Measurements from ENCODE around the gene CUBN.
A peak's percentile ranks its signal among the peaks of the same experiment; 100 is the strongest.

CUBN gene

GRCh38 chr10:17073725-17074540 lies 55.7 kb downstream of the CUBN start:
- DNase-seq (ENCODE audit: low read depth): peak; percentile 11

- DNase-seq (ENCODE audit: low read depth): no peak
Observed at GRCh38 chr10:17068953-17069352, 60.7 kb downstream of the CUBN start.

- no peak for DNase-seq (ENCODE audit: low read depth)
Observed at GRCh38 chr10:17067376-17068264, 62.0 kb downstream of the CUBN start.

GRCh38 chr10:17066807-17067206 lies 62.8 kb downstream of the CUBN start:
- DNase-seq (ENCODE audit: low read depth): no peak

- DNase-seq (ENCODE audit: low read depth): no peak
Observed at GRCh38 chr10:17066000-17066399, 63.6 kb downstream of the CUBN start.

GRCh38 chr10:17065273-17065672 lies 64.3 kb downstream of the CUBN start:
- DNase-seq (ENCODE audit: low read depth): no peak

GRCh38 chr10:17064435-17064834 lies 65.2 kb downstream of the CUBN start:
- DNase-seq (ENCODE audit: low read depth): no peak

- DNase-seq (ENCODE audit: low read depth): peak; percentile 88
Observed at GRCh38 chr10:17062955-17063484, 66.6 kb downstream of the CUBN start.

- DNase-seq (ENCODE audit: low read depth): peak; percentile 89
Observed at GRCh38 chr10:17062493-17062892, 67.1 kb downstream of the CUBN start.

GRCh38 chr10:17062009-17062408 lies 67.6 kb downstream of the CUBN start:
- peak; percentile 82 for DNase-seq (ENCODE audit: low read depth)

GRCh38 chr10:17061418-17061817 lies 68.2 kb downstream of the CUBN start:
- no peak for DNase-seq (ENCODE audit: low read depth)

- no peak for DNase-seq (ENCODE audit: low read depth)
Observed at GRCh38 chr10:17060289-17060688, 69.3 kb downstream of the CUBN start.

- DNase-seq (ENCODE audit: low read depth): peak; percentile 94
Observed at GRCh38 chr10:17059197-17059688, 70.4 kb downstream of the CUBN start.

- DNase-seq (ENCODE audit: low read depth): no peak
Observed at GRCh38 chr10:17058093-17058492, 71.5 kb downstream of the CUBN start.

- peak; percentile 76 for DNase-seq (ENCODE audit: low read depth)
Observed at GRCh38 chr10:17056781-17057428, 72.7 kb downstream of the CUBN start.

- DNase-seq (ENCODE audit: low read depth): no peak
Observed at GRCh38 chr10:17053513-17053912, 76.1 kb downstream of the CUBN start.

- DNase-seq (ENCODE audit: low read depth): no peak
Observed at GRCh38 chr10:17053061-17053460, 76.5 kb downstream of the CUBN start.

- DNase-seq (ENCODE audit: low read depth): no peak
Observed at GRCh38 chr10:17051851-17052250, 77.8 kb downstream of the CUBN start.

GRCh38 chr10:17049195-17049594 lies 80.4 kb downstream of the CUBN start:
- no peak for DNase-seq (ENCODE audit: low read depth)

- DNase-seq (ENCODE audit: low read depth): no peak
Observed at GRCh38 chr10:17047908-17048307, 81.7 kb downstream of the CUBN start.

GRCh38 chr10:17046989-17047388 lies 82.6 kb downstream of the CUBN start:
- DNase-seq (ENCODE audit: low read depth): no peak

GRCh38 chr10:17043586-17043985 lies 86.0 kb downstream of the CUBN start:
- DNase-seq (ENCODE audit: low read depth): no peak

Data from EH (cell line).